BLaER1 treated with 17β-estradiol and CSF1 and Interleukin-3, amounts not matched to agents 10 nM and 100 nM (cell line): ENCODE data around the gene RAB3GAP1.
A peak's percentile ranks its signal among the peaks of the same experiment; 100 is the strongest.

ENCODE experiments used
- H3K27ac ChIP-seq, 11 experiments: shearing (Covaris generic); formaldehyde crosslinking; 2 replicates each; pipeline ENCODE4 v1.8.1; 2022
- H3K27me3 ChIP-seq, 11 experiments: shearing (Covaris generic); formaldehyde crosslinking; 2 replicates each; pipeline ENCODE4 v1.8.1; 2022
- H3K36me3 ChIP-seq, 11 experiments: shearing (Covaris generic); formaldehyde crosslinking; 2 replicates each; pipeline ENCODE4 v1.8.1; 2022
- H3K4me1 ChIP-seq, 10 experiments: shearing (Covaris generic); formaldehyde crosslinking; 2 replicates each; pipeline ENCODE4 v1.8.1; 2022
- H3K4me2 ChIP-seq, 11 experiments: shearing (Covaris generic); formaldehyde crosslinking; 2 replicates each; pipeline ENCODE4 v1.8.1; 2022
- H3K4me3 ChIP-seq, 10 experiments: shearing (Covaris generic); formaldehyde crosslinking; 2 replicates each; pipeline ENCODE4 v1.8.1; 2022
- H3K9ac ChIP-seq, 11 experiments: shearing (Covaris generic); formaldehyde crosslinking; 2 replicates each; pipeline ENCODE4 v1.8.1; 2022
- H3K9me3 ChIP-seq, 11 experiments: shearing (Covaris generic); formaldehyde crosslinking; replicated peaks in 1 of 11; 2 replicates each; pipeline ENCODE4 v1.8.1; 2022
- H4K20me1 ChIP-seq, 11 experiments: shearing (Covaris generic); formaldehyde crosslinking; 2 replicates each; pipeline ENCODE4 v1.8.1; 2022
- Cebpa-rat ChIP-seq, 11 experiments: shearing (Covaris generic); IDR thresholded peaks; 2 replicates each; pipeline ENCODE4 v1.8.1; 2022

Gene RAB3GAP1

GRCh38 chr2:135052042-135052876 lies at the start of gene RAB3GAP1:
TSS of gene RAB3GAP1 (plus strand) at chr2:135052292. CDS start at chr2:135052308, 16 bp downstream.
- H3K9ac ChIP-seq, result peak within 1 kb of the TSS; percentile 93 to 99 (median 97)
- H3K27ac ChIP-seq, result peak within 1 kb of the TSS; percentile 94 to 99 (median 98)
- H3K9me3 ChIP-seq, result peaks cover 0 to 14% (median 7%) of the 10 kb centered on the region in 11 experiments; a peak in 8 of 22 replicates
- H3K4me2 ChIP-seq, result peak within 1 kb of the TSS; percentile 90 to 97 (median 95)
- peaks cover 25 to 38% (median 32%) of the 10 kb centered on the region in 10 experiments for H3K4me1 ChIP-seq
- H3K27me3 ChIP-seq, result no peaks in the 10 kb centered on the region
- H4K20me1 ChIP-seq, result peaks cover 21 to 47% (median 40%) of the 10 kb centered on the region in 11 experiments; a peak in 19 of 22 replicates
- no peak for TF ChIP-seq Cebpa-rat (IDR thresholded peaks at IDR 0.05)
- H3K36me3 ChIP-seq, result peaks cover 10 to 33% (median 23%) of the 10 kb centered on the region in 11 experiments
- H3K4me3 ChIP-seq, result peak within 1 kb of the TSS; percentile 65 to 93 (median 86)

- Histone ChIP-seq H3K36me3 (no peaks in the 10 kb centered on the region), H4K20me1 (no peaks in the 10 kb centered on the region), H3K4me1 (no peaks in the 10 kb centered on the region), H3K9ac (no peak overlapping the region), H3K27me3 (no peaks in the 10 kb centered on the region), H3K27ac (no peak overlapping the region), H3K4me2 (no peak overlapping the region), H3K9me3 (no peaks in the 10 kb centered on the region), H3K4me3 (no peak overlapping the region)
- no peak for TF ChIP-seq Cebpa-rat (IDR thresholded peaks at IDR 0.05)
Observed at GRCh38 chr2:135002836-135003235, 49.3 kb upstream of the RAB3GAP1 start.

GRCh38 chr2:135004005-135004746 lies 47.9 kb upstream of the RAB3GAP1 start:
- TF ChIP-seq Cebpa-rat (IDR thresholded peaks at IDR 0.05), result no peak
- Histone ChIP-seq H4K20me1 (no peaks in the 10 kb centered on the region), H3K27ac (no peak overlapping the region), H3K27me3 (no peaks in the 10 kb centered on the region), H3K9ac (no peak overlapping the region), H3K4me1 (no peaks in the 10 kb centered on the region), H3K9me3 (no peaks in the 10 kb centered on the region), H3K4me3 (no peak overlapping the region), H3K4me2 (no peak overlapping the region), H3K36me3 (no peaks in the 10 kb centered on the region)

GRCh38 chr2:135005753-135006152 lies 46.3 kb upstream of the RAB3GAP1 start:
- H3K4me2 ChIP-seq, result no peak overlapping the region
- TF ChIP-seq Cebpa-rat (IDR thresholded peaks at IDR 0.05), result no peak
- H3K36me3 ChIP-seq, result no peaks in the 10 kb centered on the region
- no peak overlapping the region for H3K4me3 ChIP-seq
- H3K9me3 ChIP-seq, result no peaks in the 10 kb centered on the region
- no peak overlapping the region for H3K9ac ChIP-seq
- H4K20me1 ChIP-seq, result no peaks in the 10 kb centered on the region
- no peak overlapping the region for H3K27ac ChIP-seq
- no peaks in the 10 kb centered on the region for H3K4me1 ChIP-seq
- no peaks in the 10 kb centered on the region for H3K27me3 ChIP-seq

GRCh38 chr2:135009339-135009738 lies 42.8 kb upstream of the RAB3GAP1 start:
- no peaks in the 10 kb centered on the region for H3K4me1 ChIP-seq
- H3K27me3 ChIP-seq, result no peaks in the 10 kb centered on the region
- no peak overlapping the region for H3K4me2 ChIP-seq
- H4K20me1 ChIP-seq, result no peaks in the 10 kb centered on the region
- no peak for TF ChIP-seq Cebpa-rat (IDR thresholded peaks at IDR 0.05)
- H3K9ac ChIP-seq, result no peak overlapping the region
- no peak overlapping the region for H3K27ac ChIP-seq
- H3K4me3 ChIP-seq, result no peak overlapping the region
- no peaks in the 10 kb centered on the region; a peak in 1 of 22 replicates for H3K9me3 ChIP-seq
- H3K36me3 ChIP-seq, result no peaks in the 10 kb centered on the region

GRCh38 chr2:135010200-135010942 lies 41.7 kb upstream of the RAB3GAP1 start:
- Histone ChIP-seq H3K4me3 (no peak overlapping the region), H4K20me1 (no peaks in the 10 kb centered on the region), H3K36me3 (no peaks in the 10 kb centered on the region), H3K27ac (no peak overlapping the region), H3K27me3 (no peaks in the 10 kb centered on the region), H3K4me2 (no peak overlapping the region), H3K9me3 (no peaks in the 10 kb centered on the region; a peak in 2 of 22 replicates), H3K9ac (no peak overlapping the region), H3K4me1 (no peaks in the 10 kb centered on the region)
- no peak for TF ChIP-seq Cebpa-rat (IDR thresholded peaks at IDR 0.05)

- Histone ChIP-seq H3K4me3 (no peak overlapping the region), H3K9ac (no peak overlapping the region), H3K4me1 (no peaks in the 10 kb centered on the region), H3K9me3 (peaks cover 0 to 9% (median 6%) of the 10 kb centered on the region in 11 experiments; a peak in 7 of 22 replicates), H3K27me3 (no peaks in the 10 kb centered on the region), H3K36me3 (no peaks in the 10 kb centered on the region), H4K20me1 (no peaks in the 10 kb centered on the region), H3K4me2 (no peak overlapping the region), H3K27ac (no peak overlapping the region)
- no peak for TF ChIP-seq Cebpa-rat (IDR thresholded peaks at IDR 0.05)
Observed at GRCh38 chr2:135011633-135012032, 40.5 kb upstream of the RAB3GAP1 start.

GRCh38 chr2:135021618-135022017 lies 30.5 kb upstream of the RAB3GAP1 start:
- Histone ChIP-seq H3K27ac (no peak overlapping the region), H3K27me3 (no peaks in the 10 kb centered on the region), H3K9me3 (peaks cover 0 to 16% (median 6%) of the 10 kb centered on the region in 11 experiments; a peak in 11 of 22 replicates), H3K4me1 (no peaks in the 10 kb centered on the region), H3K9ac (no peak overlapping the region), H3K4me3 (no peak overlapping the region), H3K4me2 (no peak overlapping the region), H3K36me3 (no peaks in the 10 kb centered on the region), H4K20me1 (no peaks in the 10 kb centered on the region)
- TF ChIP-seq Cebpa-rat (IDR thresholded peaks at IDR 0.05), result no peak
